Neural cell (in vitro differentiated cells): Measurements from ENCODE around the gene SIRPB1. TPM values are rescaled to one million over a fixed set of nuclear protein-coding genes. Genes with fewer than 3 reads are reported as not detected.

Experiments used
- H2AFZ ChIP-seq: fragments of 200-600, 300-800 bp; sonication (generic), shearing (Covaris generic); 2 replicates; pipeline ENCODE4 v1.6.0; 2014; ENCODE audit warnings: low read depth, mild to moderate bottlenecking, antibody characterized with exemption, low read length, moderate library complexity
- H3F3A ChIP-seq: fragments of 200-600 bp; shearing (Covaris generic); 2 replicates; pipeline ENCODE4 v1.6.1; 2016; ENCODE audit warnings: mild to moderate bottlenecking, moderate library complexity, mixed read lengths, antibody characterized with exemption, low read length; ENCODE audit not compliant: insufficient read depth, poor library complexity, severe bottlenecking
- H3K27ac ChIP-seq: fragments of 200-600, 300-800 bp; sonication (generic), shearing (Covaris generic); 2 replicates; pipeline ENCODE4 v1.5.1; 2014; ENCODE audit warnings: mild to moderate bottlenecking, low read length, moderate library complexity
- H3K27me3 ChIP-seq: fragments of 300-800, 200-600 bp; sonication (generic), shearing (Covaris generic); 2 replicates; pipeline ENCODE4 v1.6.0; 2014; ENCODE audit warnings: mild to moderate bottlenecking, low read depth, low read length, moderate library complexity; ENCODE audit not compliant: insufficient read depth
- H3K36me3 ChIP-seq: fragments of 300-800, 200-600 bp; sonication (generic), shearing (Covaris generic); 2 replicates; pipeline ENCODE4 v1.5.1; 2014; ENCODE audit warnings: mild to moderate bottlenecking, antibody characterized with exemption, low read length, moderate library complexity; ENCODE audit not compliant: insufficient read depth
- H3K4me2 ChIP-seq: fragments of 300-800, 200-600 bp; sonication (generic), shearing (Covaris generic); 2 replicates; pipeline ENCODE4 v1.6.0; 2014; ENCODE audit warnings: mild to moderate bottlenecking, low read length
- H3K4me3 ChIP-seq: fragments of 300-800, 200-600 bp; sonication (generic), shearing (Covaris generic); 2 replicates; pipeline ENCODE4 v1.5.1; 2014; ENCODE audit warnings: mild to moderate bottlenecking, low read length, moderate library complexity
- H3K79me2 ChIP-seq: fragments of 200-600 bp; shearing (Covaris generic); replicated peaks from 2 replicates; pipeline ENCODE4 v1.6.0; 2014; ENCODE audit warnings: mild to moderate bottlenecking, low read length, moderate library complexity; ENCODE audit not compliant: insufficient read depth
- H3K9ac ChIP-seq: fragments of 300-800, 200-600 bp; sonication (generic), shearing (Covaris generic); 2 replicates; pipeline ENCODE4 v1.6.1; 2016; ENCODE audit warnings: mild to moderate bottlenecking, low read length, mixed read lengths
- H3K9me2 ChIP-seq: fragments of 200-600 bp; shearing (Covaris generic); 2 replicates; pipeline ENCODE4 v1.6.1; 2016; ENCODE audit warnings: mild to moderate bottlenecking, low read length, mixed read lengths; ENCODE audit not compliant: insufficient read depth
- H3K9me3 ChIP-seq: fragments of 200-600, 300-800 bp; sonication (generic), shearing (Covaris generic); 2 replicates; pipeline ENCODE4 v1.6.1; 2016; ENCODE audit warnings: mild to moderate bottlenecking, mixed run types, low read length, moderate library complexity, mixed read lengths
- H4K20me1 ChIP-seq: fragments of 200-600 bp; shearing (Covaris generic); 2 replicates; pipeline ENCODE4 v1.6.1; 2016; ENCODE audit warnings: mild to moderate bottlenecking, mixed run types; ENCODE audit not compliant: insufficient read depth
- EP300 ChIP-seq: fragments of 450-650 bp; conservative IDR thresholded peaks from 2 replicates; pipeline ENCODE4 v1.6.1; 2014; ENCODE audit warnings: antibody characterized with exemption, mild to moderate bottlenecking, moderate library complexity; ENCODE audit not compliant: poor library complexity, severe bottlenecking
- EZH2 ChIP-seq: fragments of 200-600, 300-800 bp; shearing (Covaris generic), sonication (generic); IDR thresholded peaks from 2 replicates; pipeline ENCODE4 v1.6.1; 2014; ENCODE audit warnings: antibody characterized with exemption, low read length, borderline replicate concordance, mild to moderate bottlenecking; ENCODE audit not compliant: insufficient read depth, poor library complexity, severe bottlenecking
- MXI1 ChIP-seq: fragments of 450-650 bp; conservative IDR thresholded peaks from 2 replicates; pipeline ENCODE4 v1.6.1; 2014; ENCODE audit warnings: antibody characterized with exemption, mild to moderate bottlenecking; ENCODE audit not compliant: poor library complexity, severe bottlenecking
- POLR2AphosphoS5 ChIP-seq: IDR thresholded peaks from 2 replicates; pipeline ENCODE4 v1.6.1; 2012
- RAD21 ChIP-seq: fragments of 450-650 bp; conservative IDR thresholded peaks from 2 replicates; pipeline ENCODE4 v1.6.1; 2014; ENCODE audit warnings: antibody characterized with exemption, mild to moderate bottlenecking, moderate library complexity
- SMC3 ChIP-seq: fragments of 450-650 bp; conservative IDR thresholded peaks from 2 replicates; pipeline ENCODE4 v1.6.1; 2014; ENCODE audit warnings: antibody characterized with exemption, mild to moderate bottlenecking, moderate library complexity; ENCODE audit not compliant: poor library complexity
- TAF1 ChIP-seq: IDR thresholded peaks from 2 replicates; pipeline ENCODE4 v1.6.1; 2012; ENCODE audit warnings: low read depth
- polyA plus RNA-seq: library from polyadenylated mRNA; depleted of rRNA; stranded (reverse); fragments of >200 nt; gene quantifications from 2 replicates; pipeline ENCODE4 v1.2.3, GENCODE V29; 2014
- TF ChIP-seq, protein P1 (sequence below): IDR thresholded peaks from 2 replicates; pipeline ENCODE4 v1.6.1; 2012; ENCODE audit warnings: borderline replicate concordance
- TF ChIP-seq, protein P2 (sequence below): fragments of 450-650 bp; IDR thresholded peaks from 2 replicates; pipeline ENCODE4 v1.5.1; 2014; ENCODE audit warnings: antibody characterized with exemption, mild to moderate bottlenecking, moderate library complexity; ENCODE audit not compliant: poor library complexity, severe bottlenecking

The SIRPB1 gene
- polyA plus RNA-seq, 1 donor from 2014 or later: 0.20 TPM

DNA sequence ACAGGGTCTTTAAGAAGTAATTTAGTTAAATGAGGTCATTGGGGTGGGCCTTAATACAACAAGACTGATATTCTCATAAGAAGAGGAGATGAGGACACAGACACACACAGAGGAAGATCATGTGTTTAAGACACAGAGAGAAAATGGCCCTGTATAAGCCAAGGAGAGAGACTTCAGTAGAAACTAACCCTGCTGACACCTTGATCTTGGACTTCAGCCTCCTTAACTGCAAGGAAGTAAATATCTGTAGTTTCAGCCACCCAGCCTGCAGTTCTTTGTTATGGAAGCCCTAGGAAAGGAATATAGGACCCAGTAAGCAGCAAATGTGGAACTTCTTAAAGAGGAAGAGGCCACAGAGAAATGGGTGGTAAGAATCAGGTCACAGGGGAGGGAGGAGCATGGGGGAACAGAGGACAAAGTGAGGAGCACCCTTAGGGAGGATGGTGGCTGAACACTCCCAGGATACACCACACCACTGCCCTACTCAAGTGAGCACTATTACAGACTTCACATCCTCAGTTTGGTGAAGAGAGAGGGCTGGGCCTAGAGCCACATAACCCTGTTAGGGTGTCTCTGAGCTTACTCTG, 762 bp downstream of the SIRPB1 start:
- Histone ChIP-seq H3K27me3 (no peaks in the 10 kb centered on the region), H3K27ac (no peak overlapping the region), H3K4me2 (no peak overlapping the region), H3K9me2 (no peaks in the 10 kb centered on the region), H3K4me3 (no peak overlapping the region), H3F3A (no peaks in the 10 kb centered on the region), H3K79me2 (no peaks in the 10 kb centered on the region), H3K36me3 (no peaks in the 10 kb centered on the region), H4K20me1 (no peaks in the 10 kb centered on the region), H3K9me3 (no peaks in the 10 kb centered on the region), H3K9ac (no peak overlapping the region), H2AFZ (no peak overlapping the region)
- TF ChIP-seq, protein P1, sequence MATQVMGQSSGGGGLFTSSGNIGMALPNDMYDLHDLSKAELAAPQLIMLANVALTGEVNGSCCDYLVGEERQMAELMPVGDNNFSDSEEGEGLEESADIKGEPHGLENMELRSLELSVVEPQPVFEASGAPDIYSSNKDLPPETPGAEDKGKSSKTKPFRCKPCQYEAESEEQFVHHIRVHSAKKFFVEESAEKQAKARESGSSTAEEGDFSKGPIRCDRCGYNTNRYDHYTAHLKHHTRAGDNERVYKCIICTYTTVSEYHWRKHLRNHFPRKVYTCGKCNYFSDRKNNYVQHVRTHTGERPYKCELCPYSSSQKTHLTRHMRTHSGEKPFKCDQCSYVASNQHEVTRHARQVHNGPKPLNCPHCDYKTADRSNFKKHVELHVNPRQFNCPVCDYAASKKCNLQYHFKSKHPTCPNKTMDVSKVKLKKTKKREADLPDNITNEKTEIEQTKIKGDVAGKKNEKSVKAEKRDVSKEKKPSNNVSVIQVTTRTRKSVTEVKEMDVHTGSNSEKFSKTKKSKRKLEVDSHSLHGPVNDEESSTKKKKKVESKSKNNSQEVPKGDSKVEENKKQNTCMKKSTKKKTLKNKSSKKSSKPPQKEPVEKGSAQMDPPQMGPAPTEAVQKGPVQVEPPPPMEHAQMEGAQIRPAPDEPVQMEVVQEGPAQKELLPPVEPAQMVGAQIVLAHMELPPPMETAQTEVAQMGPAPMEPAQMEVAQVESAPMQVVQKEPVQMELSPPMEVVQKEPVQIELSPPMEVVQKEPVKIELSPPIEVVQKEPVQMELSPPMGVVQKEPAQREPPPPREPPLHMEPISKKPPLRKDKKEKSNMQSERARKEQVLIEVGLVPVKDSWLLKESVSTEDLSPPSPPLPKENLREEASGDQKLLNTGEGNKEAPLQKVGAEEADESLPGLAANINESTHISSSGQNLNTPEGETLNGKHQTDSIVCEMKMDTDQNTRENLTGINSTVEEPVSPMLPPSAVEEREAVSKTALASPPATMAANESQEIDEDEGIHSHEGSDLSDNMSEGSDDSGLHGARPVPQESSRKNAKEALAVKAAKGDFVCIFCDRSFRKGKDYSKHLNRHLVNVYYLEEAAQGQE: no peak
- TF ChIP-seq EZH2: no peak

DNA sequence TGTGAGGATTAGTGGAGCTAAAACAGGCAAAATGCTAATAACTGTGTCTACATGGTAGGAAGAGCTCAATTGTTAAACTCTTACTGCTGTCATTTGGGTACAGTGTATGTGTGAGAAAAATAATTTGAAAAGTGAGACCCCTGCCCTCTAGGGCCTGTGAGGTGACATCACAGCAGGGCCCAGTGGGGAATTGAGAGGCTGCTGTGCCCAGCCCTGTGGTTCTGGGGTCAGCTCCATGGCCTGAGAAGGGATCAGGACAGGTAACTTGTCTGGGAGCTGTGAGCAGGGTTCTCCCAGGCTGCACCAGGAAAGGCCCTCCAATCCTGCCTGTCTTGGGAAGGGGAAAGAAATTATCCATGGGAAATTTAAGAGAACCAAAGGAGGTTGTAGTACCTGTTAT, 1.3 kb downstream of the SIRPB1 start:
- Histone ChIP-seq H3K79me2 (no peaks in the 10 kb centered on the region), H3K4me3 (no peak overlapping the region), H3F3A (no peaks in the 10 kb centered on the region), H4K20me1 (no peaks in the 10 kb centered on the region), H3K27ac (no peak overlapping the region), H3K9me3 (no peaks in the 10 kb centered on the region), H3K4me2 (no peak overlapping the region), H3K9ac (no peak overlapping the region), H2AFZ (no peak overlapping the region), H3K27me3 (no peaks in the 10 kb centered on the region), H3K9me2 (no peaks in the 10 kb centered on the region), H3K36me3 (no peaks in the 10 kb centered on the region)
- no peak for TF ChIP-seq TAF1
- TF ChIP-seq EP300: no peak
- TF ChIP-seq RAD21: no peak
- no peak for TF ChIP-seq POLR2AphosphoS5
- TF ChIP-seq, protein P2, sequence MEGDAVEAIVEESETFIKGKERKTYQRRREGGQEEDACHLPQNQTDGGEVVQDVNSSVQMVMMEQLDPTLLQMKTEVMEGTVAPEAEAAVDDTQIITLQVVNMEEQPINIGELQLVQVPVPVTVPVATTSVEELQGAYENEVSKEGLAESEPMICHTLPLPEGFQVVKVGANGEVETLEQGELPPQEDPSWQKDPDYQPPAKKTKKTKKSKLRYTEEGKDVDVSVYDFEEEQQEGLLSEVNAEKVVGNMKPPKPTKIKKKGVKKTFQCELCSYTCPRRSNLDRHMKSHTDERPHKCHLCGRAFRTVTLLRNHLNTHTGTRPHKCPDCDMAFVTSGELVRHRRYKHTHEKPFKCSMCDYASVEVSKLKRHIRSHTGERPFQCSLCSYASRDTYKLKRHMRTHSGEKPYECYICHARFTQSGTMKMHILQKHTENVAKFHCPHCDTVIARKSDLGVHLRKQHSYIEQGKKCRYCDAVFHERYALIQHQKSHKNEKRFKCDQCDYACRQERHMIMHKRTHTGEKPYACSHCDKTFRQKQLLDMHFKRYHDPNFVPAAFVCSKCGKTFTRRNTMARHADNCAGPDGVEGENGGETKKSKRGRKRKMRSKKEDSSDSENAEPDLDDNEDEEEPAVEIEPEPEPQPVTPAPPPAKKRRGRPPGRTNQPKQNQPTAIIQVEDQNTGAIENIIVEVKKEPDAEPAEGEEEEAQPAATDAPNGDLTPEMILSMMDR: no peak
- no peak for TF ChIP-seq EZH2
- TF ChIP-seq MXI1: no peak
- no peak for TF ChIP-seq SMC3
- TF ChIP-seq, protein P1: no peak
